ENCODE data around the gene IRF2BP2. TPM values are rescaled to one million over a fixed set of nuclear protein-coding genes. Genes with fewer than 3 reads are reported as not detected.

IRF2BP2 gene
- total RNA-seq, 4 donors from 2014 or later, result 39.4 to 67.1 (median 40.0) TPM

GRCh38 chr1:234628089-234628488, 18.1 kb upstream of the IRF2BP2 start:
- no peak for ATAC-seq (ENCODE audit: low FRiP score)
- no peak for DNase-seq (ENCODE audit: low spot score)
- TF ChIP-seq, protein P1, sequence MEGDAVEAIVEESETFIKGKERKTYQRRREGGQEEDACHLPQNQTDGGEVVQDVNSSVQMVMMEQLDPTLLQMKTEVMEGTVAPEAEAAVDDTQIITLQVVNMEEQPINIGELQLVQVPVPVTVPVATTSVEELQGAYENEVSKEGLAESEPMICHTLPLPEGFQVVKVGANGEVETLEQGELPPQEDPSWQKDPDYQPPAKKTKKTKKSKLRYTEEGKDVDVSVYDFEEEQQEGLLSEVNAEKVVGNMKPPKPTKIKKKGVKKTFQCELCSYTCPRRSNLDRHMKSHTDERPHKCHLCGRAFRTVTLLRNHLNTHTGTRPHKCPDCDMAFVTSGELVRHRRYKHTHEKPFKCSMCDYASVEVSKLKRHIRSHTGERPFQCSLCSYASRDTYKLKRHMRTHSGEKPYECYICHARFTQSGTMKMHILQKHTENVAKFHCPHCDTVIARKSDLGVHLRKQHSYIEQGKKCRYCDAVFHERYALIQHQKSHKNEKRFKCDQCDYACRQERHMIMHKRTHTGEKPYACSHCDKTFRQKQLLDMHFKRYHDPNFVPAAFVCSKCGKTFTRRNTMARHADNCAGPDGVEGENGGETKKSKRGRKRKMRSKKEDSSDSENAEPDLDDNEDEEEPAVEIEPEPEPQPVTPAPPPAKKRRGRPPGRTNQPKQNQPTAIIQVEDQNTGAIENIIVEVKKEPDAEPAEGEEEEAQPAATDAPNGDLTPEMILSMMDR (IDR thresholded peaks at IDR 0.05), result no peak

DNA sequence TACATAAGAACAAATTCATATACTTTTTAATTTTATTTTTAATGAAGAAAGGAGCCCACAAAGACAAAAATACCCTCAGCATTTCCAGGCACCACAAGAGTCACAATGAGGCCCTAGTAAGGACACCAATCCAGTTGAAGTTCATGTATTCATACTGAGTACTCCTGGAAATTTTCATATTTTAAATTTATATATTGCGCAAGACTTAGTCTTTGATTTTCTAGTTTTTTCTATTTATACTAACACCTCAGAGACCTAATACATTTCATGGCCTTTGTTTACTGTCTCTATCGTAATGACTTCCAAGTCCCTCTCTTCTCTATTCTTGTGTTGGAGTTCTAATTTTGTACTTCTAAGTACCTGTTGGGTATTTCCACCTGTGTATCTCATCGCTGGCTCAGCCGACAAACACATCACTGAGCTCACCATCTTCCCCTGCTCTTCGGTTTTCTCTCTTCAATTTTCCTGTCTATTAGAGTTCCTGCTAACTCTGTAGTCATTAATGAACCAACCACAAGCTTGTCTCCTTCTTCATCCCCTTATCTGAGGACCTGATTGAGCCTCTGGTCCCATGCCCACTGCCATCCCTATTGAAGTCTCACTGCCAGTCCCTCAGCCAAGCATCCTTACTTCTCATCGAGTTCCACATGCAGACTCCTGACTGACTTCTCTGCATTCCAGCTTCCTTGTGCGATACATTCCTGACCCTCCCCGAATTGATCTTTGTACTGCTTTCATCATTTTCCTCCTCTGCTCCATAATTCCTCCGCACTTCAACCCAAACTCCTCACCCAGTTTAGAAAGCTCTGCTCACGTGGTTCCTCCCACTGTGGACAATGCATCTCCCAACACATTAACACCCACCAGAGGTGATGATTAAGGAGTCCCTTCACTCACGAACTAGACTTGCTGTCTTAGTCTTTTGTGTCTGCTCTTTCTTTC, 17.3 kb upstream of the IRF2BP2 start:
- DNase-seq (ENCODE audit: low spot score) (no peak), ATAC-seq (ENCODE audit: low FRiP score) (no peak)
- TF ChIP-seq, protein P1 (IDR thresholded peaks at IDR 0.05), result no peak

DNA sequence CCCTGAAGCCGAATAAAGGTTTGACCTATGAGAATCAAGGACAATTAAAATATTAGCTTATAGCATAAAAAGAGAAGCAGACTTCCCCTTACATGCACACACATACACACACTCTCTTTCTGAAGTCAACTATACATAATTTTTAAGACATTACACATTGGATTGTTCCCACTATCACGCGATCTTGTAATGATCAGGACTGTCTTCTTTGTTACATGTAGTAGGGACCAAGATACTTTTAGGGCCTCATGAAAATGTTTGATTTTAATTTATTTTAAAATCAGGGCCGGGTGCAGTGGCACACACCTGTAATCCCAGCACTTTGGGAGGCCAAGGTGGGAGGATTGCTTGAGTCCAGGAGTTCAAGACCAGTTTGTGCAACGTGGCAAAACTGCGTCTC, 16.4 kb upstream of the IRF2BP2 start:
- no peak for ATAC-seq (ENCODE audit: low FRiP score)
- DNase-seq (ENCODE audit: low spot score), result no peak
- TF ChIP-seq, protein P1 (IDR thresholded peaks at IDR 0.05), result no peak

DNA sequence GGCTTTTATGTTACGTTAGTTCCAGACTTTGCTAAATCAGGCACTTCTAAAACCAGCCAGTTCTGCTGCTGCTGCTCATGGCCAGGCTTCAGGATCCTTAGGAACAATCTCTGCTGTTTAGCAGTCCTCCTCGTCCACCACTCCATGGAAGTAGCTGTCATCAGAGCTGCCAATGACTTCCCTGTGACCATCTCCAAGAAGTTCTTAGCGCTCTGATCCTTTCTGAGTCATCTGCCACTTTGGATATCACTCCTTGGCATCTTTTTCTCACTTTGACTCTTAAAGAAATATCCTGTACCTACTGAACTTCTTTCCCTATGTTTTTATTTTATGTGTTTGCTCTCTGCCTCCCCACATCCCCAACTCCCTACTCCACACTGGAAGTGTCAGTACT, 14.7 kb upstream of the IRF2BP2 start:
- TF ChIP-seq, protein P1 (IDR thresholded peaks at IDR 0.05), result no peak
- no peak for ATAC-seq (ENCODE audit: low FRiP score)

DNA sequence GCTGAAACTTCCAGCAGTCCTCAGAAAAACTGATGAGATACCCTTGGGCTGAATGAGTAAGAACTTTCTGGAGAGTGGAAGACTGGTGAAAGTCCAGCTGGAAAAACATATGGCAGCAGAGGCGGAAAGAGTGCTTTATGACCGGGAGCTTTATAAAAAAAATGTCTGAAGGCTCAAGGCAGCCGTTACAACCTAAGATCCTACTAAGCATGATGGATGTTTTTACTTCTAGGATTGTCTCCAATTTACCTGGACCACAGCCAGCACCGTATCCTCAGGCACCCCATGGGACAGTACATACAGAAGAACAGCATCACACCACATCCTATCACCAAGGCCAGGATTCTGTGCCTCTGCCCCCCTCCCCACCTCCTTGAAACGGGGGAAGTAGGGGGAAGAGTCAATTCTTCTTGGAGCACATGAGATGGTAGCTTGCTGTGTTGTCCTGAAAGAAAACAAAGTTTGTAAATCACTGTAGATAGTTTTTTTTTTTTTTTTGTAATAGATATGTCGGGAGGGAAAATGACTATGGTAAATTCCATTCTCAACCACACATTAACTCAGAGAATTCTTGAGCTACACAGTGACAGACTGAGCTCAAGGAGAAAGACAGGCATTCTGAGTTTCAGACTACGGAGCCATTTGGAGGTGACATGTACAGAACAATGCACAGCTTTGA, 11.8 kb upstream of the IRF2BP2 start:
- TF ChIP-seq, protein P1 (IDR thresholded peaks at IDR 0.05), result no peak
- no peak for DNase-seq (ENCODE audit: low spot score)
- ATAC-seq (ENCODE audit: low FRiP score), result no peak

More for the DNA sequence above, 14.7 kb upstream of the IRF2BP2 start:
- DNase-seq (ENCODE audit: low spot score), result no peak

- TF ChIP-seq, protein P1 (IDR thresholded peaks at IDR 0.05), result no peak
- DNase-seq (ENCODE audit: low spot score) (no peak), ATAC-seq (ENCODE audit: low FRiP score) (no peak)
These were observed 11.1 kb upstream of the IRF2BP2 start for GRCh38 chr1:234621127-234621468.

Data from omental fat pad (tissue), 4 donors.